BLaER1 (cell line): ENCODE data around the gene RTN4R.
"Not testable (repeated sequence)": the region's sequence is repeated elsewhere in the genome, so short reads cannot be mapped to it uniquely, and the experiment has no call there.

Source experiments
- H3K27ac ChIP-seq: shearing (Covaris generic); formaldehyde crosslinking; 2 replicates; pipeline ENCODE4 v1.8.1; 2022
- H3K27me3 ChIP-seq: shearing (Covaris generic); formaldehyde crosslinking; 2 replicates; pipeline ENCODE4 v1.8.1; 2022
- H3K36me3 ChIP-seq: shearing (Covaris generic); formaldehyde crosslinking; 2 replicates; pipeline ENCODE4 v1.8.1; 2022
- H3K4me1 ChIP-seq: shearing (Covaris generic); formaldehyde crosslinking; 2 replicates; pipeline ENCODE4 v1.8.1; 2022
- H3K4me2 ChIP-seq: shearing (Covaris generic); formaldehyde crosslinking; 2 replicates; pipeline ENCODE4 v1.8.1; 2022
- H3K4me3 ChIP-seq: shearing (Covaris generic); formaldehyde crosslinking; 2 replicates; pipeline ENCODE4 v1.8.1; 2022
- H3K9ac ChIP-seq: shearing (Covaris generic); formaldehyde crosslinking; 2 replicates; pipeline ENCODE4 v1.8.1; 2022
- H3K9me3 ChIP-seq: shearing (Covaris generic); formaldehyde crosslinking; 2 replicates; pipeline ENCODE4 v1.8.1; 2022
- H4K20me1 ChIP-seq: shearing (Covaris generic); formaldehyde crosslinking; 2 replicates; pipeline ENCODE4 v1.8.1; 2022
- Cebpa-rat ChIP-seq: shearing (Covaris generic); IDR thresholded peaks from 2 replicates; pipeline ENCODE4 v1.8.1; 2022

RTN4R gene

DNA sequence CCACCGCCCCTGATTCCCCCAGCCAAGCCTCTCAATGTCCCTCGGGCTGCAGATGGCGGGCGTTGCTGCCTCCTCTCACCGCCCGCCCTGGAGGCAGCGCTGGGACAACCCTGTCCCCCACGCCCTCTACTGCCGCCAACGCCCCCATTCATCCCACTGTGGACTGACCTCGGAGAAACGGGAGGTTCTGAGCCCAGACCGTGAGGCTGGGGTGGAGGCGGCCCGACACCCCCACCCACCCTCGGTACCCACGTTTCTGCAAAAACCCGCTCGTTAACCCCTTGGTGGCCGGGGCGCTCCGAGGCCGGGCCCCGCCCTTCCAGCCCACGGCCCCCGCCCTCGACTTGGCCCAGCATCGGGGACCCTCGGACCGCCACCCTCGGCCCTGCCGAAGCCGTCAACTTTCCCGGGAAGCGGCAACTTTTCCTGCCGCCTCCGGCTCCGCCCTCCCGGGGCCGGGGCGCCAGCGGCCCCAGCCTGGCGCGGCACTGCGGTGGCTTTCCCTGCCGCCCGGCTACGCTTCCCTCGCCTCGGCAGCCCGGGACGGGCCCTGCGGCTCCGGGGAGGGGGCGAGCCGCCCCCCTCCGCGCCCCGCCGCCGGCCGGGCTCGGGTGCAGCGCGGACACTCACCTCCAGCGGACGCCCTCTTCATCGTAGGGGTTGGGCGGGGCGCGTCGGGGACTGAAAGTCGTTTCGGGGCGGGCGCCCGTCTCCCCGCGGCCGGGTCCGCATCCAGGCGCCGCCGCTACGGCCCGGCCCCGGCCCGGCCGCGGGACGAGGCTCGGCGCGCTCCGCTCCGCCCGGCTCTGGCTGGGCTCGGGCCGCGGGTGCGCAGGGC is 458 bp downstream of the RTN4R start:
- Histone ChIP-seq H3K4me1 (peaks cover 88% of the 10 kb centered on the region), H3K9ac (peak overlapping the region; percentile 87), H4K20me1 (peaks cover 52% of the 10 kb centered on the region), H3K9me3 (no peaks in the 10 kb centered on the region), H3K36me3 (no peaks in the 10 kb centered on the region), H3K4me3 (peak overlapping the region; percentile 91), H3K27me3 (no peaks in the 10 kb centered on the region), H3K27ac (peak overlapping the region; percentile 92), H3K4me2 (peak overlapping the region; percentile 98)
- no peak for TF ChIP-seq Cebpa-rat

DNA sequence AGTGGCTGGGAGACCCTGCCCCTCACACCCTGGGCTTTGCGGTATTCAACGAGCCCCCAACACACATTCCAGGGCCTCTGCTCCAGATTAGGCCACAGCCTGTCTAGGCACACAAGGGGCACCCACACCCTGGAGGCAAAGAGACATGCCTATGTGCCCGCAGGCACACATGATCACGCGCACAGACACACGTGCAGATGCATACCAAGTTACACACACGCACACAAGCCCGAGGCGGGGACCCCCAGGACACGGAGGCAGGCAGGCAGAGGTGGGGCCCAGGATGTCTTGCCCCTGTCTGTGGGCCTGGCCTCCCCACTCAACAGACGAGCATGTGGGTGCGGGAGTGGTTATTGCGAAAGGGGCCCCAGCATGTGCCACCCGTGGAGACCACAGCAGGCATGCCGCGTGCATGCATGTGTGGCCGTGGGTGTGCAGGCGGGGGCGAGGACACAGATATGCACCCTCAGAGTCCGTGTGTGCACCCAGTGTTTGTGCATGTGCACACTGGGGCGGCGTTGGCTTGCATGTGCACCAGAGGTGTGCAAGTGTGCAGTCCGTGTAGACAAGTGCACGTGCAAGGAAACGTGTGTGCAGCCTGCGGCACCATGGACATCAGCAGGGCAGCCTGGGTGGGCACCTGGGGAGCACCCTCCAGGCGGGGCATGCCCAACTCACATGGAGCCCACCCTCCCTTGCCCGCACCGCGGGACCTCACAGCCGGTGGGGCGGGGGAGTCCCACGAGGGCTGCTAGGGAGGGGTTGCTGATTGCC is 1.3 kb downstream of the RTN4R start:
- TF ChIP-seq Cebpa-rat, result peak; percentile 48; the same call in 1 of the 2 replicates
- Histone ChIP-seq H3K4me2 (peak overlapping the region; percentile 98), H3K4me3 (peak overlapping the region; percentile 91), H4K20me1 (peaks cover 60% of the 10 kb centered on the region), H3K4me1 (peaks cover 88% of the 10 kb centered on the region), H3K9ac (peak overlapping the region; percentile 87), H3K27ac (0 out of 2 replicates have a peak overlapping the region, but pooled peaks have one; percentile 92)
- not testable (repeated sequence) for H3K27me3 ChIP-seq, H3K9me3 ChIP-seq, H3K36me3 ChIP-seq

DNA sequence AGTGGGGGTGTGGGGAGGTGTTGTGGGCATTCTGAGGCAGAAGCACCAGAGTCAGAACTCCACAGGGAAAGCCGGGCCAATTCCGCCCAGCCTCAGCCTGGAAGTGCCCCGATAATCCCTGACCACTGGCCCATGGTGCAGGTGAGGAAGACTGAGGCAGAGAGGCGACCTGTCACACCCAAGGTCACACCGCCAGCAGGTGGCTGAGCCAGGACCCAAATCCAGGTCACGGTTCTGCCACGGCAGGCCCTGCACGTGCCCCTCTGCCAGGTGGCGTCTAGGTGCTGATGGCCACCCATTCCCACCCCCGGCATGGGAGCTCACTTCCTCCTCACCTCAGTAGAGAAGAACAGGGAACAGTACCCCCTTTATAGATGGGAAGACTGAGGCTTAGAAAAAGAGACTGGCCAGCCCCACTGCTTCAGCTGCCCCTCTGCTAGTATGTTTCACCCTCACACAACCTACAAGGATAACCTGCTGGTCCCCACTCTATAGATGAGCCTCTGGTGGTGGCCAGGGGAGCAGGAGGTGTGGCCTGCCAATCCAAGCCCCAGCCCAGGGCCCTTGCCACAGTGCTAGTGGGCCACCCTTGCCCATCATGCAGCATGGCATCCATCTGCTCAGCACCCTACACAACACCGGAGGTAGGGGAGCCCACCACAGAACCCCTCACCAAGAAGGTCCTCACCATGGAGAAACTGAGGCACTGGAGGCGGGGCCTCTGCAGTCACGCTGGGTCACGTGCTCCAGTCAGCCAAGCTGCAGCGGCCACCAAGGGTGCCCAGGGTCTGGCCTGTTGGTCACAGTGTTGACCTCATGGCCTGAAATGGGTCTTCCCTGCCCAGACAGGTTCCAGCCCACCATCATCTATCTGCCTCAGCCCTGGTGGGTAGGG is 2.1 kb downstream of the RTN4R start:
- Histone ChIP-seq H3K4me3 (peak overlapping the region; percentile 91), H3K4me1 (peaks cover 88% of the 10 kb centered on the region), H3K4me2 (peak overlapping the region; percentile 98), H3K9ac (0 out of 2 replicates have a peak overlapping the region, but pooled peaks have one; percentile 87), H3K27ac (peak overlapping the region; percentile 62; the same call in 1 of the 2 replicates), H4K20me1 (peaks cover 68% of the 10 kb centered on the region)
- not testable (repeated sequence) for H3K36me3 ChIP-seq, H3K9me3 ChIP-seq, H3K27me3 ChIP-seq

- peak overlapping the region; percentile 61 for H3K9ac ChIP-seq
- TF ChIP-seq Cebpa-rat, result no peak
- H4K20me1 ChIP-seq, result peaks cover 80% of the 10 kb centered on the region
- H3K4me2 ChIP-seq, result peak overlapping the region; percentile 98
- peak overlapping the region; percentile 62 for H3K27ac ChIP-seq
- H3K9me3 ChIP-seq, result no peaks in the 10 kb centered on the region
- peak overlapping the region; percentile 49 for H3K4me3 ChIP-seq
- no peaks in the 10 kb centered on the region for H3K27me3 ChIP-seq
- H3K4me1 ChIP-seq, result peaks cover 89% of the 10 kb centered on the region
- H3K36me3 ChIP-seq, result peaks cover 5% of the 10 kb centered on the region
Observed at GRCh38 chr22:20264614-20265452, 3.3 kb downstream of the RTN4R start.

DNA sequence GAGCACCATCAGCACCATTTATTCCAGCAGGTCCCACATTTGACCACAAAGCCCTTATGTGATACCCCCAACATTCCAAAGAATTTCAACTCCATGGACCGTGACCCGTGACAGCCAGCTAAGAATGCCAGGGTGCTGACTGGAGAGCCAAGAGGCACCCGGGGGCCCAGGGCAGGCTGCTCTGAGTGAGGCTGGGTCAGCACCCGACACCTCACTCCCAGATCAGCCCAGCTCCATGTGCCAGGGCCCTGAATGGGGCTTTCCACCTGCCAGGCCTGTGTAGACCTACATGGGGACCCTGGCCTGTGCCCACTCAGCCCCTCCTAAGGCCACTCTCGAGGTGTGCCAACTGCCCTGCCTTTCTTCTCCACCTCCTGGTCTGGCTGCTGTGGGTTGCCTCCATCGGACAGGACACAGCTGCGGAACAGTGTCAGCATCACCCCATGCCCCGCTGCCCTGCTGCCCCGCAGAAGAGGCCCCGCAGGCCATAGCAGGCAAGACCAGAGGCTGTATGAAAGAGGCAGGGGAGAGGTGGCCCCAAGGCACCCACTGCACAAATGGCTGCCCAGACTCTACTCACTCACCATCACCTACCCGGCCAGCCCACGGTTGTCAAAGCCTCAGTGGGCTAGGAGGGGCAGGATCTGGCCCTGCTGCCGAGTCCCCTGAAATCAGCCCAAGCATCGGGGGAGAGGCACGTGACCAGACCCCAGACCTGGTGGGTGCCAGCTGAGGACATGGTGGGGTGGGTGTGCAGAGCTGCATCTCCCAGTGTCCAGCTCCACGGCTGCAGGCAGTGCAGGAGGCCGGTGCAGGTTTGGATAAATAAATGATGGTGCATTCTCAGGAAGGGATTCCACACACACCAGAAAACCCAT is 4.5 kb downstream of the RTN4R start:
- peak overlapping the region; percentile 68 for H3K27ac ChIP-seq
- peaks cover 17% of the 10 kb centered on the region for H3K36me3 ChIP-seq
- H4K20me1 ChIP-seq, result peaks cover 92% of the 10 kb centered on the region
- H3K4me1 ChIP-seq, result peaks cover 89% of the 10 kb centered on the region
- peak overlapping the region; percentile 98 for H3K4me2 ChIP-seq
- H3K9ac ChIP-seq, result peak overlapping the region; percentile 61
- not testable (repeated sequence) for H3K9me3 ChIP-seq, H3K27me3 ChIP-seq
- H3K4me3 ChIP-seq, result peak overlapping the region; percentile 49; the same call in 1 of the 2 replicates

GRCh38 chr22:20262582-20263147 is 5.5 kb downstream of the RTN4R start:
- H4K20me1 ChIP-seq, result peaks cover 100% of the 10 kb centered on the region

DNA sequence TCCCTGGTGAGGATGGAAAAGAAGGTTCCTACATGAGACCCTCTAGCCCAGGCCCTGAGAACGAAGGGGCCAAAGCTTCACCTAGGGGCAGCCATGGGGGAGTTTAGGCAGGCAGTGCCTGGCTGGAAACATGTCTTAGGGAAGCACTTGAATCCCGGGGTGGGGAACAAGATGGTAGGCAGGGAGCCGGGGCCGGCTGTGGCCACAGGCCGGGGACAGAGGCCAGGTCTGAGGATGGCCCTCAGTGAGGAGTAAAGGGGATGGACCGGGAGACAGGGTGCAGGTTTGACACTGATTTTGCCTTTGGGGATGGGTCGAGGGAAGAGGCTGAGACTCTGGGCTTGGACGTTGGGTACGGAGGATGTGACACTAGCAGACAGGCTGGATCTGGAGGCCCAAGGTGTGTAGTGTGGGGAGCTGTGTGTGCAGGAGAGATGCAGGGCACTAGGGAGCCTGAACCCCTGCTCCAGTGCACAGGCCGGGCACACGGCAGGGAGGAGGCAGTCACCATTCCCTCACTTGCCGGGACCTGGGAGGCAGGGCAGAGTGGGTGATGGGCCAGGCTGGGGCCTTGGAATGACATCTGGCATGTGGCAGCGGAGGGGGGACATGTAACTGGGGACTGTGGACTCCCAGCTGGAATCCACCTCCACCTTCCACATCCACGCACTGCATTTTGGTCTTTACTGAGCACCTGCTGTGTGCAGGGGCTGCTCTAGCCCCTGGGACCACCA is 6.1 kb downstream of the RTN4R start:
- H3K27me3 ChIP-seq, result no peaks in the 10 kb centered on the region
- peaks cover 100% of the 10 kb centered on the region for H4K20me1 ChIP-seq
- no peak overlapping the region for H3K4me3 ChIP-seq
- TF ChIP-seq Cebpa-rat, result no peak
- H3K4me1 ChIP-seq, result peaks cover 99% of the 10 kb centered on the region
- H3K4me2 ChIP-seq, result peak overlapping the region; percentile 98
- no peaks in the 10 kb centered on the region for H3K9me3 ChIP-seq
- H3K36me3 ChIP-seq, result peaks cover 30% of the 10 kb centered on the region
- H3K9ac ChIP-seq, result peak overlapping the region; percentile 48
- H3K27ac ChIP-seq, result peak overlapping the region; percentile 66

More at GRCh38 chr22:20262582-20263147, 5.5 kb downstream of the RTN4R start:
- Histone ChIP-seq H3K4me1 (peaks cover 96% of the 10 kb centered on the region), H3K36me3 (peaks cover 24% of the 10 kb centered on the region), H3K27ac (peak overlapping the region; percentile 66), H3K27me3 (no peaks in the 10 kb centered on the region), H3K9ac (peak overlapping the region; percentile 48), H3K4me2 (peak overlapping the region; percentile 98), H3K9me3 (no peaks in the 10 kb centered on the region), H3K4me3 (no peak overlapping the region)
- TF ChIP-seq Cebpa-rat, result no peak
